Left renal pelvis (tissue), 4 donors: ENCODE data around the gene DENND1A. TPM values are rescaled to one million over a fixed set of nuclear protein-coding genes. Genes with fewer than 3 reads are reported as not detected.

ENCODE experiments used
- DNase-seq, 4 donors: peaks; one replicate each; pipeline ENCODE4 v3.0.0-alpha.2; 2013; ENCODE audit warnings: low read depth in 4 of 4, low spot score in 3 of 4
- polyA plus RNA-seq, 4 donors: library from polyadenylated mRNA; unstranded; fragments of 120-200 nt; gene quantifications; one replicate each; pipeline ENCODE4 v1.2.1, GENCODE V29; 2013; ENCODE audit not compliant: insufficient read length in 4 of 4

The DENND1A gene
- polyA plus RNA-seq, 4 donors, result 16.2 to 25.2 (median 21.7) TPM

DNA sequence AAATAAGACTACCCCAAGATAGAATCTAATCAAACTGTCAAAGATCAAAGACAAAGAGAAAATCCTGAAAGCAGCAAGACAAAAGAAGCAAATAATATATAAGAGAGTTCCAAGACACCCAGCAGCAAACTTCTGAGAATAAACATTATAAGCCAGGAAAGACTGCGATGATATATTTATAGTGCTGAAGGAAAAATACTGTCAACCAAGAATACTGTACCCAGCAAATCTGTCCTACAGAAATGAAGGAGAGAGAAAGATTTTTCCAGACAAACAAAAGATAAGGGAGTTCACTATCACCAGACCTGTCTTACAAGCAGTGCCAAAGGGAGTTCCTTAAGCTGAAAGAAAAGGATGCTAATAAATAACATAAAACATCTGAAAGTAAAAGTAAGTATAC, 227.4 kb downstream of the DENND1A start:
- no peak for DNase-seq

DNA sequence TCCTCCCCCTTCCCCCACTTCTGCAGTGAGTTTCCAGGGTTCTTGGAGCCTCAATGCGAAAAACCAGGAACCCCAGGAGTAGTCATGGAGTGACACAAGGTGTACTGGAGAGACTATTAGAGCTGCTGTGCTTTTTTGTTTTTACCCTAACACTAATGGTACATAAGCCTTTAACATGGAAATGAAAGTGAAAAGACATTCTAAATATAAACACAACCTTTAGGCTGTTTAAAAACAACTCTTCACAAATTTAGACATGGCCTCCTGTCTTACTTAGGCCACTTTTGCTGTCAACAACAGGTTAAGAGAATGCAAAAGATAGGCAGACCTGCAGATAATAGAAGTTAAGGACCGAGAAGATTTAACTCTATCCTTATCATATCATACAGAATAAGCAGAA, 232.2 kb downstream of the DENND1A start:
- no peak for DNase-seq

- DNase-seq, result no peak
These were observed 233.4 kb downstream of the DENND1A start for GRCh38 chr9:123696476-123696875.

DNA sequence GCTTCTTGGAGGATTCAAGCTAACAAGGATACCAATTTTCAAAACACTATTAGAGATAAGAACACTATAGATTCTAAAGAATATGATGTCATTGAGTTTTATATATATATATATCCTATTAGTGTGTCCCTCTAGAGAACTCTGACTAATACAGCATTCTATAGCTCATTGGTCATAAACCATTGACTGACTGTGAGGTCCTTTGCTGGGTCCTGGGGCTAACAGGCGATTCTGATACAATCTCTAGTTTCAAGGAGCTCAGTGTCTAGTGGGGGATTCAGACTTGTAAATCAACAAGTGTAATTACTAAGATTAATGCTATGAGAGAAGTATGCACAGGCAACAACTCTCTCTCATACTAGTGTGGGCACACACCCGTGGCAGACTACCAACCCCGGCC, 234.5 kb downstream of the DENND1A start:
- no peak for DNase-seq

DNA sequence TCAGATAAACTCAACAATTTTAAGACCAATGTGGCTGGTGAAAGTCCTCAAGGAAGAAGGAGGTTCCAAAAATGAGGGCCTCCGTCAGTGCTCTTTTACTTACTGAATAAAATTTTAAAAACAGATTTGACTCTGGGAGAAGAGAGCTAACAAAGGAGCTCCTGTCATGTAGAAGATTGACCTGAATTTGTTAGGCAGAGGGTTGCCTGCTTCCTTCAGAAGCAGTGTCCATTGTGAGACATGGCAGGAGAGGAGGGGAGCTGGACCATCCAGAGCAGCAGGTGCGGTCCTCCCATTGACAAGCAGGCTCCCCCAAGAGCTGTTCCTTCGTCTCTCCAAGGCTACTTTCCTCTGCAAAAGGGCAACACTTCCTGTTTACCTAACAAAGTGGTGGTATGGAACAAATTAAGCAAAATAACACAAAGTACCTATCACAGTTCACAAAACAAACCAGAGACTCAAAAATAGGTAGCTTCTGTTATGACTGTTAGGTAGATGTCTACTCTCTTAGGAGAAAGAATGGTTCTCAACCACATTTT, 238.1 kb downstream of the DENND1A start:
- DNase-seq, result no peak

- no peak for DNase-seq
These were observed 240.1 kb downstream of the DENND1A start for GRCh38 chr9:123689701-123690428.

DNA sequence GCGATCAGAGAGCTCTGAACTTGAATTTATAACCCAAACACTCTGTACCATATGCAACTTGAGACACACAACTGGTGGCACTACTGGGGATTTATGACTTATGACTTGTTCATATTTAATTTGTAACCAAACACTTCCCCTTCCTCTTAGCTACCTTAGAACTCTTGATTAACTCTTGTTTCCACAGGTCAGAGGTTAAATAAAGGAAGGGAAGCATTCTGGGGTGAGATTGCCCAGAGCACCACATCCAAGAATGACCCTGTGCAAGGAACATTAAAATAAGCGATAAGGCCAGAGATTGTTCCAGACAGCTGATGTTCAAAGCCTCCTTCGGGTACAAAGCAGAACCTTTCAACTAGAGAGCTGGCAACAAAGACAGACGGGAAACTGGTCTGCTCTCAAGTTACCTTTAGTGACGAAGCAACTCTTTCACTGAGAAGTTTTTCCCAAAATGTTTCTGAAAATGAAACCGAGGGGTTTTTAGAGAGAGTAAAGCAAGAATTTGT, 242.6 kb downstream of the DENND1A start:
- DNase-seq, result no peak

- DNase-seq, result no peak
These were observed 243.1 kb downstream of the DENND1A start for GRCh38 chr9:123686829-123687192.

GRCh38 chr9:123686131-123686828, 243.6 kb downstream of the DENND1A start:
- DNase-seq, result peak in 1 of 4 donors; percentile 32

GRCh38 chr9:123685489-123686083, 244.3 kb downstream of the DENND1A start:
- DNase-seq, result no peak

DNA sequence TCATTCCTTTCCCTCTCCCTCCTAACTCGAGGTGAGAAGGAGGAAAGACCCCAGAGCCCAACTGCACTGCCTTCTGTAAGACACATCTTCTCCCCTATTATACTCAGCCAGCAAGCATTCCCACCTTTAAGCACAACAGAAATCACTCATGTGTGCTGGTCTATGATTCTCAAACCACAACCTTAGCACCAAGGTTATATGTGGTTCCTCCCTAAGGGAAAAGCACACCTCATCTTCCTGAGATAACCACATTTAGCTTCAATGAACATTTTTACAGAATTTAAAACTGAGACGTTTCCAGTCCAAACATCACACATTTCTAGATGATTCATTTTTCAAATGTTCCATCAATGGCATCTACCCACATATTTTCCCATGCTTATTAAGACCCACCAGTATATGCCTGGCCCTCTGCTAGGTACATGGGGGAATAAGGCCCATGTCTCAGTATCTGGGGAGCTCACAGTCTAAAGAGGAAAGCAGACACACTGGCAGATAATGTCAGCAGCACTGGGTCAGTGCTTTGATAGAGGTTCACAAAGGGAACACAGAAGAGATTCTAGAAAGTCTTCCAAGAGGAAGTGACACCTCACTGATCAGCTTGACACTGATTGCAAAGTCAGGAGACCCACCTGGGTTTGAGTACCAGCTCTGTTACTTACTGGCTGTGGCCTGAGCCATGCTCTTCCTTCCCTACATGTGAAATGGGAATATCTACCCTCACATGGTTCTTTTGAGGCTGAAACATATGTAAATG, 245.4 kb downstream of the DENND1A start:
- no peak for DNase-seq

DNA sequence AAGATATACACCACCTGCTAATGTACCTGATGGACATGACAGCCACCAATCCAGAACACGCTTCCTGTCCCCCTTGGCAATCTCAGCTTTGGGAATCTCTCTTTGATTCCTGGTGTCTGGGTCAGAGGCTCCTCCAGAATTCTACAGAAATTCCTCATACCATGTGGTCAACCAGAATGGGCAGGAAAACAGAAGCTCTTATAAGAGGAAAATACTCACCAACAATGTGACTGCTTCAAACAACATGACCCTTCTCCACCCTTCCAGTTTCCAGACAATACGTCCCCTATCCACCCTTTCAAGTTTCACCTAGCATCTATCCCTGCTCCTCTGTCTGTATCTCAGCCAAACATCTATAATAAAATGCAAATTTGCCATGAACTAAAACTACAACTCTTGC, 247.2 kb downstream of the DENND1A start:
- DNase-seq, result no peak

GRCh38 chr9:123680352-123680751, 249.6 kb downstream of the DENND1A start:
- DNase-seq, result no peak

- DNase-seq, result no peak
These were observed 250.5 kb downstream of the DENND1A start for GRCh38 chr9:123679330-123679987.

- no peak for DNase-seq
These were observed 251.0 kb downstream of the DENND1A start for GRCh38 chr9:123678878-123679329.

GRCh38 chr9:123678038-123678877, 251.7 kb downstream of the DENND1A start:
- no peak for DNase-seq

DNA sequence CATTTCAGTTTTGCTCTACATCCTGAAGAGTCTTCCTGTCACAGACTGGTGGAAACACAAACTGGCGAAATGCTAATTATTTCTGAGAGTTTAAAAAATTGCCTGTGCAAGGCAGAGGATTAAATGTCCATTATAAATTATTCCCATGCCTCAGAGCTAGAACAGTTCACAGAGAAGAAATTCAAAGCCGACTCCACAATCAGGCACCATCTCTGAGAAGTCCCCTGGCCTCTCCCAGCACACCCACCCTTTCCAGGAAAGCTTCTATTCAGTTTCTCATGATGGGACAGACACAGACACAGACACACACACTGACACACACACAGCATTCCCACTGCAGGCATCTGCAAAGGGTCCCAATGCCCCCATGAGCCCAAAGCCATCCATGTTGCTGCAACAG, 253.1 kb downstream of the DENND1A start:
- DNase-seq, result no peak

DNA sequence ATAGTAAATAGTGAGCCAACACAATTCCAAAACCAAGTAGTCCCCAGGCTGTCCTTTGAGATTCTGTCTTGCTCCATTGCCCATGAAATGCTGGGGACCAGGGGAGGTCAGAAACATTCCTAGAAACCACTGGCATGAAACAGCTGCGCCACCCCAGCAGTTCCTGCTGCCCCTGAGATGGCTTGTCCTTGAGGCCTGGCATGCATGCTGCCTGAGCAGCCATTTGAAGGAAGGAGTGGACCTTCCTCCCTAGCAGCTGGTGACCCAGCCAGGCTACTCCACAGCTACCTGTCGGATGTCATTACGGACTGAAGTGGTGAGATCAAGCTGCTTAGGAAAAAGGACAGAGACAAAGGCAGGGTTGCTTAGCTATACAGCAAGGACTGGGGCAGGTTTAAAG, 260.6 kb downstream of the DENND1A start:
- peak; percentile 65 to 79 (median 72) for DNase-seq

GRCh38 chr9:123663529-123663928, 266.4 kb downstream of the DENND1A start:
- DNase-seq, result no peak
